Astrocyte of the spinal cord (primary cell): ENCODE data around the gene RGL1.

ENCODE experiments used
- DNase-seq: peaks from one replicate; pipeline ENCODE4 v3.0.0; 2011; ENCODE audit warnings: low read depth, low spot score
- H3K4me3 ChIP-seq: 2 replicates; pipeline ENCODE4 v1.5.1; 2011; ENCODE audit warnings: low read depth, mild to moderate bottlenecking, low read length, moderate library complexity
- CTCF ChIP-seq: IDR thresholded peaks from 2 replicates; pipeline ENCODE4 v1.5.1; 2012; ENCODE audit warnings: low read depth, mild to moderate bottlenecking, low read length, inconsistent platforms
- in situ Hi-C: cut with HindIII; loops from 2 replicates; pipeline ENCODE4 v1.10.0; 2017; ENCODE audit warnings: low sequenced_read_pairs

RGL1 gene

GRCh38 chr1:183894290-183894565 lies 89.3 kb downstream of the RGL1 start:
- in situ Hi-C loops: no loop called here

GRCh38 chr1:183896466-183897048 lies 91.6 kb downstream of the RGL1 start:
- no peak for TF ChIP-seq CTCF
- in situ Hi-C loops: no loop called here
- DNase-seq: peak; percentile 74
- H3K4me3 ChIP-seq: no peak overlapping the region

More at GRCh38 chr1:183894290-183894565, 89.3 kb downstream of the RGL1 start:
- H3K4me3 ChIP-seq: no peak overlapping the region
- no peak for DNase-seq
- TF ChIP-seq CTCF: no peak

GRCh38 chr1:183898001-183898396 lies 93.1 kb downstream of the RGL1 start:
- no peak overlapping the region for H3K4me3 ChIP-seq
- TF ChIP-seq CTCF: no peak
- in situ Hi-C loops: no loop called here
- DNase-seq: no peak

GRCh38 chr1:183898610-183899009 lies 93.7 kb downstream of the RGL1 start:
- in situ Hi-C loops: no loop called here
- no peak overlapping the region for H3K4me3 ChIP-seq
- no peak for DNase-seq
- TF ChIP-seq CTCF: no peak

GRCh38 chr1:183901748-183902330 lies 96.9 kb downstream of the RGL1 start:
- DNase-seq: no peak
- no peak overlapping the region for H3K4me3 ChIP-seq
- in situ Hi-C loops: no loop called here
- TF ChIP-seq CTCF: no peak

- no peak for DNase-seq
- in situ Hi-C loops: no loop called here
- no peak for TF ChIP-seq CTCF
- H3K4me3 ChIP-seq: no peak overlapping the region
Measured at GRCh38 chr1:183903101-183903500, 98.2 kb downstream of the RGL1 start.
